HepG2 (cell line): ENCODE results near the gene TMEM63B. TPM values are rescaled to one million over a fixed set of nuclear protein-coding genes. Genes with fewer than 3 reads are reported as not detected.

Experiments used
- ATAC-seq: fragments of 200-7000 bp; cut with Tn5 transposase; 3 replicates; pipeline ENCODE4 v1.9.1; 2020; ENCODE audit warnings: mild to moderate bottlenecking, moderate library complexity
- BruUV-seq: library from RNA; stranded (reverse); fragments of 400-500 nt; replicated peaks from 2 replicates; lab custom pipeline; 2021; lab: Mats Ljungman, UMichigan
- CTCF ChIA-PET: fragments of 300-600 bp; formaldehyde crosslinking; extraction: SDS; loops from one replicate; lab custom pipeline; 2021; ENCODE audit warnings: low total read pairs, inconsistent platforms, low intra/inter-chr PET ratio; lab: Yijun Ruan, JAX
- POLR2A ChIA-PET: fragments of 350-600 bp; sonication (Branson Sonifier 250); formaldehyde crosslinking; loops from one replicate; lab custom pipeline; 2020; ENCODE audit warnings: antibody characterized with exemption, inconsistent platforms; lab: Yijun Ruan, JAX
- DNase-seq: peaks from one replicate; pipeline ENCODE4 v3.0.0-alpha.2; 2015; ENCODE audit warnings: low spot score
- FAIRE-seq: peaks from 3 replicates; lab custom pipeline; 2011; peaks lifted over from hg19 to GRCh38; lab: Jason Lieb, UNC
- H2AFZ ChIP-seq: one replicate; pipeline ENCODE4 v1.6.1; 2011; ENCODE audit warnings: low read length, inconsistent platforms
- H3K27ac ChIP-seq: fragments of 300-600 bp; 3 replicates; pipeline ENCODE4 v1.8.0; 2011; ENCODE audit warnings: mixed run types, mild to moderate bottlenecking, mixed read lengths, low read length, inconsistent platforms; ENCODE audit not compliant: insufficient read depth; ENCODE audit errors: extremely low read length
- H3K27me3 ChIP-seq, 2 experiments: fragments of 200-600 bp in 1 of 2; 2 replicates in 1 of 2; 3 replicates in 1 of 2; pipeline versions ENCODE4 v1.6.0 to v1.8.0; 2011; ENCODE audit warnings: low read length in 2 of 2, mild to moderate bottlenecking in 2 of 2, moderate library complexity in 2 of 2, inconsistent platforms in 1 of 2; ENCODE audit not compliant: insufficient read depth in 2 of 2, control insufficient read depth in 1 of 2
- H3K36me3 ChIP-seq, 2 experiments: fragments of 200-600 bp in 1 of 2; replicated peaks in 1 of 2; 2 replicates in 1 of 2; 3 replicates in 1 of 2; pipeline versions ENCODE4 v1.5.1 to v1.8.0; 2011; ENCODE audit warnings: low read length in 2 of 2, inconsistent platforms in 1 of 2; ENCODE audit not compliant: insufficient read depth in 2 of 2, control insufficient read depth in 1 of 2
- H3K4me1 ChIP-seq: 2 replicates; pipeline ENCODE4 v1.5.1; 2012; ENCODE audit warnings: low read length, inconsistent platforms; ENCODE audit not compliant: insufficient read depth
- H3K4me2 ChIP-seq: 2 replicates; pipeline ENCODE4 v1.6.0; 2011; ENCODE audit warnings: low read depth, low read length, inconsistent platforms
- H3K4me3 ChIP-seq, 3 experiments: fragments of 200-600 bp in 1 of 3; sonication (generic), shearing (Covaris generic) in 1 of 3; replicated peaks in 1 of 3; 2 replicates each; pipeline ENCODE4 v1.5.1; 2011 to 2016; ENCODE audit warnings: low read length in 3 of 3, inconsistent platforms in 2 of 3, low read depth in 2 of 3, mild to moderate bottlenecking in 2 of 3, control low read depth in 1 of 3, mixed read lengths in 1 of 3; ENCODE audit not compliant: insufficient read depth in 1 of 3
- H3K79me2 ChIP-seq: one replicate; pipeline ENCODE4 v1.6.1; 2011; ENCODE audit warnings: low read length, inconsistent platforms; ENCODE audit not compliant: insufficient read depth
- H3K9ac ChIP-seq: 2 replicates; pipeline ENCODE4 v1.6.0; 2011; ENCODE audit warnings: mild to moderate bottlenecking, low read depth, low read length, inconsistent platforms; ENCODE audit not compliant: insufficient read depth
- H3K9me3 ChIP-seq: 2 replicates; pipeline ENCODE4 v1.5.1; 2012; ENCODE audit warnings: mild to moderate bottlenecking, low read length
- H4K20me1 ChIP-seq: 2 replicates; pipeline ENCODE4 v1.6.0; 2011; ENCODE audit warnings: inconsistent platforms, mild to moderate bottlenecking, low read length, moderate library complexity; ENCODE audit not compliant: insufficient read depth
- PHB2 ChIP-seq: fragments of 450-650 bp; IDR thresholded peaks from 2 replicates; pipeline ENCODE4 v1.6.1; 2018; ENCODE audit not compliant: partially characterized antibody
- PLSCR1 ChIP-seq: sonication (generic); formaldehyde crosslinking; IDR thresholded peaks from 2 replicates; pipeline ENCODE4 v1.5.0; 2020; ENCODE audit warnings: missing genetic modification reagents, mild to moderate bottlenecking, borderline replicate concordance
- TEF ChIP-seq: sonication (generic); formaldehyde crosslinking; IDR thresholded peaks from 2 replicates; pipeline ENCODE4 v1.5.0; 2020; ENCODE audit warnings: missing genetic modification reagents
- ZNF687 ChIP-seq: sonication (generic); formaldehyde crosslinking; IDR thresholded peaks from 2 replicates; pipeline ENCODE4 v1.5.1; 2020; ENCODE audit warnings: mild to moderate bottlenecking, missing genetic modification reagents, moderate library complexity
- WGBS: methylation state at CpG from one replicate; pipeline ENCODE4 v1.1.6; 2017; ENCODE audit warnings: low lambda C conversion rate; 5-methylcytosine and 5-hydroxymethylcytosine counted together
- in situ Hi-C: cut with HindIII; loops from 2 replicates; pipeline ENCODE4 v1.10.0; 2017; ENCODE audit warnings: low pct_unique_long_range_greater_than_20kb; ENCODE audit not compliant: extremely low pct_ligation_motif_present
- intact Hi-C: fragments of 100-400 bp; cut with micrococcal nuclease; formaldehyde crosslinking; loops from one replicate; pipeline ENCODE4 v1.10.0; 2022; ENCODE audit not compliant: unreplicated experiment
- polyA plus RNA-seq, 8 experiments: library from polyadenylated mRNA; depleted of rRNA in 3 of 8; stranded (reverse) in 7 of 8; unstranded in 1 of 8; fragments of >200 nt; fragmentation: Illumina TruSeq in 4 of 8; extraction: Trizol in 4 of 8; gene quantifications; 2 replicates each; pipeline versions ENCODE4 v1.2.1 to v1.2.3, GENCODE V29; 2011 to 2016; ENCODE audit warnings: low read depth in 4 of 8, missing spikeins in 1 of 8, mixed read lengths in 1 of 8; ENCODE audit not compliant: insufficient read depth in 1 of 8
- total RNA-seq, 5 experiments: library from RNA; depleted of rRNA; stranded (reverse); fragments of >200 nt; fragmentation: Illumina TruSeq; extraction: Trizol; gene quantifications; 2 replicates each; pipeline ENCODE4 v1.2.3, GENCODE V29; 2016; ENCODE audit warnings: low read depth in 1 of 5

Gene TMEM63B
- total and polyA plus RNA-seq, 2 of the 13 experiments (the other 11 are each of a cell fraction or from before 2014, with no cell fraction given) = 27.4 to 75.8 TPM

- Histone ChIP-seq H3K4me2 (no peak overlapping the region), H3K36me3 (peaks cover 15 to 50% of the 10 kb centered on the region in 2 experiments), H3K9me3 (no peaks in the 10 kb centered on the region), H3K27ac (peak overlapping the region; percentile 26), H4K20me1 (peaks cover 45% of the 10 kb centered on the region), H3K79me2 (peaks cover 74% of the 10 kb centered on the region), H3K27me3 (no peaks in the 10 kb centered on the region), H3K4me1 (peaks cover 100% of the 10 kb centered on the region), H3K9ac (no peak overlapping the region), H3K4me3 (no peak overlapping the region), H2AFZ (no peak overlapping the region)
- WGBS = 92% methylated on average over 5 of the region's 5 CpGs
- ChIA-PET POLR2A (interaction anchor here (0.6 kb wide), 1 partner anchor 21 kb away, joined by 3 read pairs; no protein-coding TSS in a partner anchor), CTCF (interaction anchor here (0.6 kb wide), 1 partner anchor 16 kb away, joined by 3 read pairs; no protein-coding TSS in a partner anchor)
- TF ChIP-seq PLSCR1 (CRISPR knock-in tag) (no peak), PHB2 (no peak), TEF (CRISPR knock-in tag) (no peak), ZNF687 (no peak)
- no TSS peak for BruUV-seq
- ATAC-seq (no peak), DNase-seq (no peak), FAIRE-seq (no peak)
- intact Hi-C loops (no loop called here), in situ Hi-C loops (no loop called here)
Measured at GRCh38 chr6:44115866-44116265, 11.5 kb upstream of the TMEM63B start.
